Thyroid gland (tissue), 4 donors: ENCODE measurements around the gene HENMT1. TPM values are rescaled to one million over a fixed set of nuclear protein-coding genes. Genes with fewer than 3 reads are reported as not detected.

Experiments
- DNase-seq, 2 donors: peaks; one replicate each; pipeline ENCODE4 v3.0.0-alpha.2; 2019
- H3K27ac ChIP-seq, 3 donors: fragments of 200-600 bp; sonication (generic); 1 replicate in 2 of 3; 2 replicates in 1 of 3; pipeline ENCODE4 v1.5.1; 2016 to 2019; ENCODE audit warnings: mild to moderate bottlenecking in 1 of 3, moderate library complexity in 1 of 3
- H3K27me3 ChIP-seq: fragments of 200-600 bp; sonication (generic); one replicate; pipeline ENCODE4 v1.5.1; 2019
- H3K36me3 ChIP-seq, 2 donors: fragments of 200-600 bp; sonication (generic); one replicate each; pipeline ENCODE4 v1.5.1; 2016 to 2019
- H3K4me1 ChIP-seq, 2 donors: fragments of 200-600 bp; sonication (generic); one replicate each; pipeline ENCODE4 v1.5.1; 2017 to 2019
- H3K4me3 ChIP-seq, 3 donors: fragments of 200-600 bp; sonication (generic); replicated peaks in 1 of 3; 1 replicate in 2 of 3; 2 replicates in 1 of 3; pipeline ENCODE4 v1.5.1; 2016; ENCODE audit warnings: mild to moderate bottlenecking in 1 of 3
- H3K9me3 ChIP-seq: fragments of 200-600 bp; sonication (generic); one replicate; pipeline ENCODE4 v1.5.1; 2017
- POLR2A ChIP-seq, 2 donors: fragments of 450-650 bp; IDR thresholded peaks; one replicate each; pipeline ENCODE4 v1.6.1; 2017; ENCODE audit warnings: antibody characterized with exemption in 2 of 2, mild to moderate bottlenecking in 2 of 2, moderate library complexity in 1 of 2
- WGBS, 2 donors: methylation state at CpG; one replicate each; pipeline ENCODE4 v1.1.5; 2017; 5-methylcytosine and 5-hydroxymethylcytosine counted together
- intact Hi-C: fragments of 100-400 bp; cut with DNase I; formaldehyde crosslinking; loops from one replicate; pipeline ENCODE4 v1.15.1; 2023
- total RNA-seq, 4 donors: library from RNA; depleted of rRNA; stranded (reverse); fragments of >200 nt; gene quantifications; one replicate each; pipeline ENCODE4 v1.2.3, GENCODE V29; 2016
- TF ChIP-seq, protein P1 (sequence below), 6 experiments: fragments of 200-600 bp in 3 of 6; fragments of 450-650 bp in 3 of 6; sonication (generic) in 3 of 6; IDR thresholded peaks; one replicate each; pipeline ENCODE4 v1.5.1; 2016 to 2019; ENCODE audit warnings: antibody characterized with exemption in 6 of 6, mild to moderate bottlenecking in 2 of 6, inconsistent platforms in 1 of 6, moderate library complexity in 1 of 6

HENMT1 gene
- total RNA-seq, 4 donors from 2014 or later, result 1.5 to 7.3 (median 3.2) TPM

DNA sequence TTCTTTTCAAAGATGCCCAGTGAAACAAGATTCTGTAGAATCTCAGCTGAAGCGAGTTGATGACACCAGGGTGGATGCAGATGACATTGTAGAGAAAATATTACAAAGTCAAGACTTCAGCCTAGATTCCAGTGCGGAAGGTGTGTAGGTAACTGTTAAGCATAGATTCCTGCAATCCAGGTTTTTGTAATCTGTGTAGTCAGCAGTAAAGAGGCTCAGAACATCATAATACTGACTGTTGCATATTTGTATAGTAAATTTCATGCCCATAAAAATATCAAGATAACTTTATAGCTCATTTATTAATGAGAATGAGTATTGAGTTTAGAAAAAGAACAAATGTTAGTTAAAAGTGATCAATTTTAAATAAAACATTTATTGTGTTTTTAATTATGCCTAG, 32.2 kb downstream of the HENMT1 start:
- 96% methylated on average over 2 of the region's 2 CpGs for WGBS, 2 donors

DNA sequence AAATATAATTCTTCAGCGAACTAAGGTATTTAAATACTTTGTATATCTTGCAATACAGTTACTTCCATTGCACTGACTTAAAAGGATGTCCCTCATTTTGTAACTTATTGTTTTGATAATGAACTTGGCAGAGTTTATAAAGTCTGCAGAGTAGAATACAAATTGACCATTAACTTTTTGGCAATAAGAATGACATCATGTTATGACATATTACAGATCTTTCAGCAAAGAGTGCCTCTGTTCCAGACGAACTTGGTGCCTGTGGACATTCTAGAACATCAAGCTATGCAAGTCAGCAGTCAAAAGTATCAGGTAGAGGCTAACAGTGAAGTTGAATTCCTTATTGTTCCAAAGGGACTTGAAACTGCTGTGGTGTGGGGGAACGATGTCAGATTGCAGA, 32.9 kb downstream of the HENMT1 start:
- 78 to 85% methylated on average over 3 of the region's 3 CpGs for WGBS, 2 donors
- TF ChIP-seq, protein P1, sequence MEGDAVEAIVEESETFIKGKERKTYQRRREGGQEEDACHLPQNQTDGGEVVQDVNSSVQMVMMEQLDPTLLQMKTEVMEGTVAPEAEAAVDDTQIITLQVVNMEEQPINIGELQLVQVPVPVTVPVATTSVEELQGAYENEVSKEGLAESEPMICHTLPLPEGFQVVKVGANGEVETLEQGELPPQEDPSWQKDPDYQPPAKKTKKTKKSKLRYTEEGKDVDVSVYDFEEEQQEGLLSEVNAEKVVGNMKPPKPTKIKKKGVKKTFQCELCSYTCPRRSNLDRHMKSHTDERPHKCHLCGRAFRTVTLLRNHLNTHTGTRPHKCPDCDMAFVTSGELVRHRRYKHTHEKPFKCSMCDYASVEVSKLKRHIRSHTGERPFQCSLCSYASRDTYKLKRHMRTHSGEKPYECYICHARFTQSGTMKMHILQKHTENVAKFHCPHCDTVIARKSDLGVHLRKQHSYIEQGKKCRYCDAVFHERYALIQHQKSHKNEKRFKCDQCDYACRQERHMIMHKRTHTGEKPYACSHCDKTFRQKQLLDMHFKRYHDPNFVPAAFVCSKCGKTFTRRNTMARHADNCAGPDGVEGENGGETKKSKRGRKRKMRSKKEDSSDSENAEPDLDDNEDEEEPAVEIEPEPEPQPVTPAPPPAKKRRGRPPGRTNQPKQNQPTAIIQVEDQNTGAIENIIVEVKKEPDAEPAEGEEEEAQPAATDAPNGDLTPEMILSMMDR (IDR thresholded peaks at IDR 0.05), result no peak
- TF ChIP-seq POLR2A (IDR thresholded peaks at IDR 0.05), result no peak
- peaks cover 0 to 7% of the 10 kb centered on the region in 2 donors for H3K36me3 ChIP-seq
- H3K4me1 ChIP-seq, result peaks cover 0 to 11% of the 10 kb centered on the region in 2 donors
- no peak for DNase-seq
- no peaks in the 10 kb centered on the region for H3K27me3 ChIP-seq
- no peaks in the 10 kb centered on the region for H3K9me3 ChIP-seq
- H3K27ac ChIP-seq, result no peak overlapping the region
- intact Hi-C loops, result no loop called here
- no peak overlapping the region for H3K4me3 ChIP-seq

More for the DNA sequence above, 32.2 kb downstream of the HENMT1 start:
- Histone ChIP-seq H3K27me3 (no peaks in the 10 kb centered on the region), H3K4me1 (peaks cover 0 to 11% of the 10 kb centered on the region in 2 donors), H3K4me3 (no peak overlapping the region), H3K27ac (no peak overlapping the region), H3K9me3 (no peaks in the 10 kb centered on the region), H3K36me3 (peaks cover 0 to 7% of the 10 kb centered on the region in 2 donors)
- intact Hi-C loops, result no loop called here
- no peak for TF ChIP-seq POLR2A (IDR thresholded peaks at IDR 0.05)
- TF ChIP-seq, protein P1 (IDR thresholded peaks at IDR 0.05), result no peak
- no peak for DNase-seq

DNA sequence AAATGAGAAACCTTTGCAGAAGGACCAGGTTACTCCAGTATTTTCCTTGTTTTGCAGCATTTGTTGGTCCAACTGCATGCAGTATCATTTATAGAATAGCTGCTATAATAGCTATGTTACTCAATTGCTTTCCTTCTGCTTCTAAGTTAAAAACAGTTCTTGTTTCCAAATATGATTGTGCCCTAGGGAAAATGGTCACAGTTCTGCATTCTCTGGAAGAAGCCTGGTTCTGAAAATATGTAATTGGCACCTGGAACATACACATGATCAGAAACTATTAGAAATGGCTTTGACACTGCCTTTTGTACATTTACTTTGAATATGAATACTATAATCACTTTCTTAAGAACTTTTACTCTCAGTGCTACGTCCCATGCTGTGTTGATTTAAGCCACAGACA, 33.6 kb downstream of the HENMT1 start:
- TF ChIP-seq POLR2A (IDR thresholded peaks at IDR 0.05), result no peak
- TF ChIP-seq, protein P1 (IDR thresholded peaks at IDR 0.05), result no peak
- H3K9me3 ChIP-seq, result no peaks in the 10 kb centered on the region
- H3K27ac ChIP-seq, result no peak overlapping the region
- no peak overlapping the region for H3K4me3 ChIP-seq
- intact Hi-C loops, result no loop called here
- H3K4me1 ChIP-seq, result peaks cover 0 to 11% of the 10 kb centered on the region in 2 donors
- 22 to 32% methylated on average over 1 of the region's 1 CpG for WGBS, 2 donors
- peaks cover 0 to 7% of the 10 kb centered on the region in 2 donors for H3K36me3 ChIP-seq
- DNase-seq, result no peak
- H3K27me3 ChIP-seq, result no peaks in the 10 kb centered on the region

DNA sequence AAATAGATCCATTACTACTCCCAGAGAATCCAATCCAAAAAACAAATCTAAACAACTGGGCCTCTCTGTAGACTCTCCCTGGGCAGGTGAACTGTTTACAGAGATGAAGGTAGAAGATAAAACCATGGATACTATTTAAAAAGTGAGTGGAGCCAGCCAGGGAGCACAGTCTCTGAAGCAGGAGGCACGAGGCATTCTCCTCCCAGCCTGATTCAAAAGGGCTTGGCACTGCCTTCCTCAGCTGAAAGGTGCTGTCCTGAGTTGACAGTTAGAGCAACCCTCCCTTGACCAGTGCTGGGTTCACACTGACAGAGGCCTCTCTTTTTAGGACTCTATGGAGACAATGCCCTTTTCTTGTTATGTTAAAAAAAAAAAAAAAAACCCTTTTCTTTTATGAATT, 36.8 kb downstream of the HENMT1 start:
- TF ChIP-seq, protein P1 (IDR thresholded peaks at IDR 0.05), result no peak
- TF ChIP-seq POLR2A (IDR thresholded peaks at IDR 0.05), result no peak
- H3K36me3 ChIP-seq, result no peaks in the 10 kb centered on the region
- WGBS, 2 donors, result 80 to 84% methylated on average over 1 of the region's 1 CpG
- H3K4me3 ChIP-seq, result no peak overlapping the region
- intact Hi-C loops, result no loop called here
- no peak for DNase-seq
- H3K4me1 ChIP-seq, result peaks cover 0 to 11% of the 10 kb centered on the region in 2 donors
- H3K9me3 ChIP-seq, result no peaks in the 10 kb centered on the region
- no peak overlapping the region for H3K27ac ChIP-seq
- no peaks in the 10 kb centered on the region for H3K27me3 ChIP-seq

DNA sequence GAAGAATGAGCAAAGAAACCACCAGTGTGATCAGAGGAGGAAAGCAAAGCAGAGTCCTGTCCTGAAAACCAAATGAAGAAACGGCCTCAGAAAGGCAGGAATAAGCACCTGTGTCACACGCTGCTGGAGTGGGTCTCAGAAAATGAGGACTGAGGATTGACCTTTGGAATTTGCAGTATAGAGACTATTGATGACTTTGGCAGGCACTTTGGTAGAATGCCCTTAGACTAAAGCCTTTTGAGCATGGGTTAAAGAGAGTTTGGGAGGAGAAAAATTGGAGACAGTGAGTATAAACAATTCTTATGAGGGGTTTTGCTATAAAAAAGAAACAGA, 43.2 kb downstream of the HENMT1 start:
- 89 to 97% methylated on average over 2 of the region's 2 CpGs for WGBS, 2 donors
- no peaks in the 10 kb centered on the region for H3K27me3 ChIP-seq
- TF ChIP-seq POLR2A (IDR thresholded peaks at IDR 0.05), result no peak
- H3K9me3 ChIP-seq, result no peaks in the 10 kb centered on the region
- intact Hi-C loops, result no loop called here
- no peaks in the 10 kb centered on the region for H3K36me3 ChIP-seq
- no peak overlapping the region for H3K4me3 ChIP-seq
- DNase-seq, result no peak
- no peaks in the 10 kb centered on the region for H3K4me1 ChIP-seq
- H3K27ac ChIP-seq, result no peak overlapping the region
